Hypothalamus (tissue), 51 donors: ENCODE measurements around the gene GPR153.
A peak's percentile ranks its signal among the peaks of the same experiment; 100 is the strongest.

ENCODE experiments used
- DNase-seq, 51 donors: peaks; one replicate each; lab custom pipeline; 2025; lab: John Stamatoyannopoulos, UW

The GPR153 gene

DNA sequence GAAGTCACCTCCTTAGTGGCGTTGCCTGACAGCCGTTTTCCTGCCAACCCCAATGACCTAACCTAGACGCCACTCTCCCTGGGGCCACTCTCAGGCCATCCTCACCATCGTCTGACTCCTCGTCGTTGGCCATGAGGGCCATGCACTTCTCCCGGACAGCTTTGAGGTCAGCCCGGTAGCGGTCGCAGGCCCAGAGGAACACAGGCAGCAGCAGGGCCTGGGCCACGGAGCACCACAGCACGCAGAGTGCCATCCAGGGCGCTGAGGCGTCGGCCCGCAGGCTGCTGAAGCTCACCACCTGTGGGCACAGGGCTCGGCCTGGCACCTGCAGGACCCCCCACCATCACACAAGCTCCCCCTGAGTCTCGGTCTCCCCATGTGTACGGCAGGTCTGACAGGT, 9.7 kb downstream of the GPR153 start:
- DNase-seq: no peak

DNA sequence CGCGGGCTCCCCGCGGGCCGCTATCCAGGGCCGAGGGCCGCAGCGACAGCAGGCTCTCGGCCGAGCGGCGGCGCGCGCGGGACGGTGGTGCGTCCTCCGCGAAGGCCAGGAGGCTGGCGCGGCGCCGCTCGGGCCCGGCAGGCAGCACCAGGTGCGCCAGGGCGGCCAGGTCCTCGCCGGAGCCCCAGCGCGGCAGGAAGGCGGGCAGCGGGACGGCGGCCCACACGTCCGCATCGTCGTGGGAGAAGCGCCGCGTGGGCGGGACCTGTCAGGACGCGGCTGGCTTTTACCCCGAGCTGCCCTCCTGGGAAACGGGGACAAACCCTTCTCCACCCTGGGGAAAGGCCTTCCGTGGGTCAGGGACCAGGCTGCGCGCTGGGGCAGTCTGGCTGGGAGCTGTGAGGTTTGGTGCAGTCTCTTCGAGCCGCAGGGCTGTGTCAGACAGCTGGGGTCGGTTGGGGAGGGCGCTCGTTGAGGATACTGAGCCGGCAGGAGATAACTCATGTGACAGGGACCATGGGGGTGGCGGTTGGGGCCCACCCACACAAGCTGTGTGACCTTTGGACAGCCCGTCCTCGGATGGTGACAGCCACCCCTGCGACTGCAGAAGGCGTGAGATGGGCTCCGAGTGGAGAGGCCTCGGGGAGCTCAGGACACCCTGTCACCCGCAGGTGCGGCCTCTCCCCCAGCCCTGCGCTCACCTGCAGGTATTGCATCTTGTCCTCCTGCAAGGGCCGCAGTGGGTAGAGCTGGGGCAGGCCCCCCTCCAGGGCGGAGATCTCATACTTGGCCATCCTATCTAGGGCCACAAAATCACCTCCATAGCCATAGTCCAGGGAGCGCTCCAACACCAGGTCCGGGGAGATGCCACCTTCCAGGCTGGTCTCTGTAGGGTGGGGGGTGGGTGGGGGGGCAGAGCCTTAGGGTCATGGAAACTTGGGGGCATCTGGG, 10.9 kb downstream of the GPR153 start:
- no peak for DNase-seq

DNA sequence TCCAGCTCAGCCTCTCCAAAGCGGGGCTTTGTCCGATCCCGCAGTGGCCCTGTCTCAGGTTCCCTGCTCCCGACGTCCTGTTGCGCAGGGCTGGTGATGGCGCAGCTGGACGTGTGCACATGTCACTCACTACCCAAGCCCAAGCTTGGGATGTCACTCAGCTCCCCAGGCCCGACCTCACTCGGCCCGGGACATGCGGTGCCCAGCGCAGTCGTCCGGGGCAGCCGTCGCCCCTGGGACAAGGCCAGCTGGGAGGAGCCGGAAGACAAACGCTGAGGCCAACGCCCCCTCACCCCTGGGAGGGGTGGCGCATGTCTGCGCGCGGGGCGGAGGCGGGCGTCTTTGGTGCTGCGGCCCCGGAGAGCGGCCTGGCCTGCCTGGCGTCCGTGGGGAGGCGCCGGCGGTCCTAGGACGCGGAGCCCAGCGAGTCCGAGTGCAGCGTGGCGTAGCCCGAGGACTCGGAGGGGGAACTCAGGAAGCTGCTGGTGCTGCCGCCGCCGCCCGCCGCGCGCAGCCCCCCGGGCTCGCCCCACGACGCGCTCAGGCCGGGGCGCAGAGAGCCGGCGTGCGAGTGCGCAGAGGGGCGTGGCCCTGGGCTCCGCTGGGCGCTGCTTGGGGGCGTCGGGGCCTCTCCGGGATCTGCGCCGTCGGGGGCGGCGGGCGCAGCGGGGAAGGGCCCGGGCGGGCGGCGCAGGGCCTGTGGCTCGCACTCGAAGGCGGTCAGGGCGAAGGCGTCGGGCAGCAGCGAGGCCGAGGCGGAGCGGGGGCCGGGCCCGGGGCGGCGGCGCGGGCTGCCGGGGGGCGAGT, 11.8 kb downstream of the GPR153 start:
- DNase-seq: no peak

DNA sequence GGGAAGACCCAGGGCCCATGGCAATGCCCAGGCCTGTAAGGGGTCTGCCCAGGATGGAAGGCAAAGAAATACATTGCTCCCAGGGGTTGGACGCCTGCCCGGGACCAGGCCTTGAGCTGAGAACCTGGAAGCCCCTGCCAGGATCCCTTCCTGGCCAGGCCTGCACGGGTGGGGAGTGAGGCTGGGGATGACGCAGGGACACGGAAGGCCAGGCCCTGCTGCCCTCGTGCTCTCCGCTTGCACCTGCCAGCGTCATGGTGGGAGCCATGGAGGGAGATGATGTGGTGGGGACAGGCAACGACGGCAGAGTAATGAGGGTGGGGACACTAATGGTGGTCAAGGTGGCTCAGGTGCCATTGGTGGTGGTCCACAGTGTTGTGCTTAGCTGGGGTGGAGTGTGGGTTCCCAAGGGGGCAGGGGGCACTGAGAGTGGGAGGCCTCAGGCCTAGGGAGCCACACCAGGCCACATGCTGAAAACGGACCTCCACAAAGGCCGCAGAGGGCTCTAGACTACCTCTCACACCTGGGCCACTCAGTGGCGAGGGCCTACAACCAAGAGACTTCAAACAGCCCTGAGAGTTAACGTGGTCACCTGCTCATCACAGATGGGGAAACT, 12.6 kb downstream of the GPR153 start:
- DNase-seq: no peak

DNA sequence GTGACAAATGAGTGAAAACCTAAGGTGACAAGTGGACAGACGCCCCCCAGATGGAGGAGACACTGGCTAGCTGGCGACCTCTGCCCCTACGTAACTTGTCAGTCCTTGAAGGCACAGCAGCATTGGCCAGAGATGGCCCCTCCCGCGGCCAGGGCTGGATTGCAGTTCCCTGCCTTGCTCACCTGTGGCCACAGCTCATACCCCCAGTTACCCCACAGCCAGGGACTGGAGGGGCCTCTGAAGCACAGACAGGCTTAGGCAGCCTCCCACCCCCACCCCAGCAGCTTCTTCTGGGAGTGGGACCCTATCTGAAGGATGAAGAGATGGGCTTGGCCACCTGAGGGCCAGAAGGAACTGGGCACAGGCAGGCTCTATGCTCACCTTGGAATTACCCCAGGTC, 13.2 kb downstream of the GPR153 start:
- DNase-seq: no peak

DNA sequence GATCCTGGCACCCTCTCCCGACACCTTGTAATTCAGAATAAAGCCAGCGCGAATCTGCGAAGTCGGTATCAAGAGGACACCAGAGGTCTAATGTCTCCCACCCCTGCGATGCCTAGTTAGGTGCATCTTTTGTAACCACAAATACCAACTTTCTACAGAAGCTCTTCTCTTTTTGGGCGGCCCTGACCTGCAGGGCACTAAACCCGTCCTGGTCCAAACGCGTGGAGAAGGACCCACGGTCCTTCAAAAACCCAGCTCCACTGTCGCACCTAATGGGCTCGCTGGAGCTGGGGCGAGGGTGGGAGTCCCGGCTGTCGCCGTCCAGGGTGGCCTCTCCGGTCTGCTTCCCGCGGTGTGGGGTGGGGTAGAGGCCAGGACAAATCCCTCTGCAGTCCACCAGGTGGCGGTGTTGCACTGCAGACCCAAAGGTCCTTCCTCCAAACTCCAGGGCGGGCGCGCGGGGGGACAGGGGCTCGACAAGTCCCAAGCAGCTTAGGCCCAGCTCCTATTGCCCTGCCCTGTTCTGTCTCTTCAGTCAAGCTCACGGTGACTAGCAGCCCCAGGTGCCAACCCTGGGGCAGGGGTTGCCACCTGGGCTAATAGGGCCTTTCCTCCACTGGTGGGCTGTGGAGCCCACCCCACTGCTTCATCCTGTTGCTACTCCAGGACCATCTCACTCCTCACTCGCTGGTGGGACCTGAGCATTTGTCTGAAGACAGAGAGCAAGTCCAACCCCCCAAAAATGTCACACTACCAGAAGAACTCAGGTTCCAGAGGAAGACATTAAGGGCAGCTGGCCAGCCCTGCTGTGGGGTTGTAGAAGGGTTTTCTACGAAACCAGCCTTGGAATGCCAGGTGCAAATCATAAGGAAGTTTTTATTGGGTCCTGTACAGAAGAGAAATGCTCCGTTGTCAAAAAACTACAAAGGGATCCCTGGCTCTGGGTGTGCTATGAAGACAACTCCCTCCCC, 14.1 kb downstream of the GPR153 start:
- DNase-seq: peak in 47 of 51 donors; percentile 17 to 83 (median 54)

DNA sequence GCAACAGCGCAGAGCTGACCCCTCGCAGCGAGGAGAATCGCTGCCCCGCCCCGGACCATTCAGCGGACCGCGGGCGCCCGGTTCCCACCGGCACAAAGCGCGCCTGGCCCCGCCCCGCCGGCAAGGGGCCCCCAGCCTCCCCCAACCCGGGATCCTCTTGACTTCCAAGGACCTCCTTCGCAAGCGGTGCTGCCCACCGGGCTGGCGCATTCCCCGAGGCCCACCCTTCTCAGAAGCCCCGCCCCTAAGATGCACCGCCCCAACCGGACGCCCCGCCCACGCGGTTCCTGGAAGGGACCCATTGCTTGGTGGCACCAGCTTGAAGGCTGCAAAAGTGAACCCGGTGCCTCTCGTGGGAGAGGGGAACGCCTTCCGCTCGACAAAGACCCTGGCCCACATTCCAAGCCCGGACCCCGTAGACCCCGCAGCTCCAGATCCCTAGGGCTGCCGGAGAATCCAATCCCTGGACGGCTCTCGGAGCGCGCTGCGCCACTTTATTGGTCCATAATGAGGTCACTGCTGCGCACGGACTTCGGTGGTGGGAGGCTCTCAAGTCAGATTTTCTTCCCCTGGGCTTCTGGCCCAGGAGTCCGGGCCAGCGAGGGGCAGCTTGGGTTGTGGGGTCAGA, 14.9 kb downstream of the GPR153 start:
- peak in 7 of 51 donors; percentile 14 to 41 (median 25) for DNase-seq

DNA sequence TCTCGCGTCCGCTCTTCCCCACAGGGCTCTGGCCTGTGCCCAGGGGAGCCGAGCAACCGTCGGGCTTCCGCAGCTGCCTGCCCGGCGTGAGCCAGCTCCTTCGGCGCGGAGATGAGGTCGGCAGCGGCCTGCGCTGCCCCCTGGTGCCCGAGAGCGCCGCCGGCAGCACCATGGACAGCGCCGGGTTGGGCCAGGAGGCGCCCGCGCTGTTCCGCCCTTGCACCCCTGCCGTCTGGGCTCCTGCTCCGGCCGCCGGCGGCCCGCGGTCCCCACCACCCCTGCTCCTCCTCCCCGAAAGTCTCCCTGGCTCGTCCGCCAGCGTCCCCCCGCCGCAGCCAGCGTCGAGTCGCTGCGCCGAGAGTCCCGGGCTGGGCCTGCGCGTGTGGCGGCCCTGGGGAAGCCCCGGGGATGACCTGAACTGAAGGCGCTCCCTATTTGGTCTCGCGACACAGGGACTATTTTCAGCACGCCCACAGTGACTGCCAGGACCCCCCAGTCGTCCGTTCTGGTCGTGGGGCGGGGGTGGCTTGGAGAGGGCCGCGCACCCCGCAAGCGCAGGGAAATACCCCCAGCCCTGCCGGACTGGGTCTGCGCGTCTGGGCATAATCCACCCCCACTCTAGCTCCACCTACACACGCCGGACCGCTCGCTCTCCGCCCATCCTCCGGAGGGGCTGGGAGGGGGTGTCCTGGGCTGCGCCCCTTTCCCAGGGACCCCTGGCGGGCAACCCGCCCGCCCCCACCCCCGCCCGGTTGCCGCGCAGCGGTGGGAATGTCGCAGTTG, 15.6 kb downstream of the GPR153 start:
- peak in 41 of 51 donors; percentile 4 to 74 (median 44) for DNase-seq

DNA sequence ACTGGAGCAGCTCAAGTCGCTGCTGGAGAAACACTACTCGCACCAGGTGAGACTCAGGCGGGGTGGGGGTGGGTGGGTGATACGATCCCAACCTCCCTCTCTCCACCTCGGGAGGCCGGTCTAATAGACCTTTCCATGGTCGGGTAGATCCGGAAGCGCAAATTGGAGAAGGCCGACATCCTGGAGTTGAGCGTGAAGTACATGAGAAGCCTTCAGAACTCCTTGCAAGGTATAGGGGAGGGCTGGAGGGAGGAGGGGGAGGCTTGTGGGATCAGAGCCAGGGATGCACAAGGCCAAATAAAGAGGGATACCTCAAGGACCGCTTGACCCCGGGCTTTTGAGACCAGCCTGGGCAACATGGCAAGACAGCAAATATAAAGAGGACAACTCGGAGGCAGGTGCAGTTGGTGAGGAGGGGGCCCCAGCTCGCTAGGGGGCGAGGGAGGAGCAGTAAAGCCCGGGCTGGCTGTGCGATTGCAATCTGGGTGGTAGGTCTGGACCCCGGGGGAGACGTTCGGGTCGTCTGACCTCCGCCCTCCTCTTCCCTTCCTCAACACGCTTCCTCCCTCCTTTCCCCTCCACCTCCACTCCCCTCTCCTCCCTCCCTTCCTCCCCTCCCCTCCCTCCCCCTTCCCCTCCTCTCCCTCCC, 16.4 kb downstream of the GPR153 start:
- DNase-seq: no peak

DNA sequence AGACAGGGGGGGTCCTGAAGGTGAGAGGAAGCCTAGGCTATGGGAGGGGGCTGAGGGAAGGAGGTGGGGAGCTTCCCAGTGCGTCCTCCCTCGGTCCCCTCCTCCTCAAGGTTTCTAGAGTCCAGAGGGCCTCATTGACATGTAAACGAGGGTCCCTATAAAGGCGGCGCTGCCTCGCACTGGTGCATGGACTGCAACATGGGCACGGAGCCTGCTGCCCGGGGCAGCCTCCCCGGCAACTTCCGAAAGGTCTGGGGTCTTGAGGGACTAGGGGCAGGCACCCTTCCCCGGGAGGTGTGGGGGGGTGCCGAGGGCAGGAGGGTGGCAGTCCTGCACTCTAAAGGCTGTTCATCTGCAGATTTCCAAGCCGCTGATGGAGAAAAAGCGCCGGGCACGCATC, 16.9 kb downstream of the GPR153 start, which contains the start of gene HES3:
HES3 (plus strand) TSS at position 187 of the 400 bp plus-strand sequence; CDS start at position 374, 187 bp downstream.
- DNase-seq: no peak

DNA sequence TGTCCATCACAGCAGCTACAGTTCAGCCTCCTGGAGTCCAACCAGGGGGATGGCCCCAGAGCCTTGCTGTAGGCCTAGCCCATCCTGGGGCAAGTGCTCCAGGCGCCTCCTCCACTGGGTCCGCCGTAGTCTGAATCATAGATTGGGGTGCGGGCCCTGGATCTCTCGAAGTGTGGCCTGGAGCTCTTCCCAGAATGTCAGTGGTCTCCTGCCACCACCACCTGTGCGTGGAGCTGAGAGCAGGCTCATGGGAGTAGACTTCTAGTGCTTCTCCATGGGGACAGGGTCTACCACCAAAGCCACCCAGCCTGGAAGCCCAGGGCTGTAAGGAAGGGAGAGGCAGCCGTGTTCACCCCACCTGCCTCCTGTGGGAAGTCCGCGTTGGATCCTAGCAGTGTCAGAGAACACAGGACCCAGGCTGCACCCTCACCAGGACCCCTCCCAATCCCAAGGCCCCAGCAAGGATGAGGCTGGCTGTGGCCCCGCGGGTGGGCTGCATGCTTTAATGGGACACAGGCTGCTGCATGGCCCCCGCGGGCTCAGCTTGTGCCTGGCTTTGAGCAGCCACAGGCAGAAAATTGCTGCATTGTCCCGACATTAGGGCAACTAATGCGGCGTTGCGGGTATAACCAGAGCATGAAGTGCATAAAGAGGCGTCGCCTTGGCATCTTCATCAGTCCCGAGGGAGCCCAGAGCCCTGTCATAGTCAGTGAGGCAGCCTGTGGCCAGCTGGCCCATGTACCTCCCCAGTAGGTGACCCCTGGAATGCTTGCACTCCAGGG, 17.7 kb downstream of the GPR153 start:
- no peak for DNase-seq

DNA sequence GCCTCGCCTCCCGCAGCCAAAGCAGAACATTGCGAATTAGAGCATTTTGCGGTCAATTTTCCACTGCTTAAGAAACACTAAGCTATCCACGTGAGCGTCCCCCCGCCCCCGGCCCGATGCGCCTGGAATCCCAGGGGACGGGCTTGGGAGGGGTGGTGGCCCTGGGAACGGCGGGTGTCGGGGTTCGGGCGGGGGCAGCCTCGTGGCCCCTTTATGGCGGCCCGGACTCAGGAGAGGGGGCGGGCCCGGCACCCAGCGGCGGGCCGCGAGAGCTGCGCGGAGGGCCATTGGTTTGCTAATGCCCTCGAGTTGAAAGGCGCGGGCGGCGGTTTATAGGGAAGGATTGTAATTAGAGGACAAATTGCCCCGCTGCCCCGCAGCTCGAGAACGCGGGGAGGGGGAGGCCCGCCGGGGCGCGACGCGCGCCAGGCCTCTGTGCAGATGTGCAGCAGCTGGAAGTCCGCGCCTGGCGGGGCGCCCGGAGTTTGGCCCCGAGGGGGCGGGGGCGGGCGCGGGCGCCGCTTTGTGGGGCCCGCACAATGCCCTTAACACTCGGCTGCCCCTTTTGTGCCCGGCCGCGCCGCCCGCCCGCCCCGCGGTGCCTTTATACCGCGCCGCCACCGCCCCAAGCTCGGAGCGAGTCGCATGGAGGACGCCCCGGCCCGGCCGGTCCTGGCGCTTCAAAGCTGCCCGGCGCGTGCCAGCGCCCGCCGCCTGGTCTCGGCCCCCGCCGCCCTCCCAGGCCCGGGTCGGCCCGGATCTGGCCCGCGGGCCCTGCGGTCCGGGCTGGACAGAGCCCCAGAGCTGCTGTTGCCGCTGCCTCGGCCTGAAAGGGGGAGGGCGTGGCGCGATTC, 18.8 kb downstream of the GPR153 start:
- peak in 8 of 51 donors; percentile 4 to 39 (median 12) for DNase-seq

DNA sequence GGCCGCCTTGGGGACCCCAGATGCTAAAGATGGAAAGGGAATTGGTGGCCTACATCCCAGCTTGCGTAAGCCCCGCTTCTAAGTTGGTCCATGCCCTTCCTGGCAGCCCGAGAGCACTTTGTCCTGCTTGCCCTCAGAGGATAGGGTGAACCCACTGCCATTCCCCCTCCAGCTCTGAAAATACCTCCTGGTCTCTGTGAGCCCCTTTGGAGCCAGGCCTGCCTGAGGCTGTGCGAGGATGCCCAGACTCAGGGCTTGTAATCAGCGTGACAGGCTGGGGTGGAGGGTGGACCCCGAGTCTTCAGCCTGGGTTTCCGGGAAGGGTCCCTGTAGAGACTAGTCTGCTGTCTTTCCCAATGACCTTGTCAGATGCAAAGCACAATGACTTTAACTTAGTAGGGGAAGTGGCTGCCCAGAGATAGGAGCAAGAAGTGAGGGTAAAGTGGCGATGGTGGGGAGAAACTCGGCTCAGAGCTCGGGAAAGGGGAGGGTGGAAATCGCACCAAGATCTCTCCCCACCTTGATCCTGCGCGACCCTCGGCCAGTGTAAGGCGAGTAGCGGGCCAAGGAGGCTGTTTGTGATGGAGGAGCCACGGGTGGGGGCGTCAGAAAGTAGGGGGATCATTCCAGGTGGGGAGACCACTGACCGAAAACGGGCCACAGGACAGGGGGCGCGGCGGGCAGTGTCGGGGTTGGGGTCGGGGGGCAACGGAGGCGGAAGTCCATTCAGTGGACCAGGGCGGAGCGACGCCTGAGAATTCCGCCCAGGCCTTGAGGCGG, 19.6 kb downstream of the GPR153 start:
- DNase-seq: no peak

DNA sequence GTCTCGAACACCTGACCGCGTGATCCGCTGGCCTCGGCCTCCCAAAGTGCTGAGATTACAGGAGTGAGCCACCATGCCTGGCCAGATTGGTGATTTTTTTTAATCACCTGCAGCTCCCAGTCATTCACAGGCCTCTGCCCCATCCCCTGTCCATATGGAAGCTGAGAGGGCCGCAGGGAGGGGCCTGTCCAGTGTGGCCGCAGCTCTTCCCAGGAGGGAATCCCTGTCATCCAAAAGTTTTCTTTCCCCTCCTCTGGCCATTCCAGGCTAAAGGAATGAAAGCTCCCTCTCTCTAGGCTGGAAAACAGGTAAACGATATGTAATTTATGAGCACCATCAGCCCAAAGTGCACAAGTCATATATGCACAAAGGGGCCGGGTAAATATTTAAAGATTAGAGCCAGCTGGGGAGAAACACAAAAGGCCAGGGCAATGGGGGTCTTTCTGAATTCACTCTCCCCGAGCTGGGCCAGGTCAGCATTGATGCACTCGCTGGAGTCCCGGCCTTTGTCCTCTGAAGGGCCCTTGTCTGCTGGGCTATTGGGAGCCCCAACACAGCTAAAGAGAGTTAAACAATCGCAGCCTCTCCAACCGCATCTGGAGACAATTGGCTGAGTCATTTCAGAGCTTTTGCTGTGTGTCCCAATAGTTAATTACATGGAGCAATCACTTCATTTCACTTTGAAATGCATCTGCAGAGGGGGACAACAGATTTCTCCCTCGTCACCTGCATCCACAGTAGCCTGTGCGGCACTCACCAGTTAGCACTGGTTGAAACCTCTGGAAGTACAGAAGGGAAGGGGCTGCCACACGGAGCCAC, 20.7 kb downstream of the GPR153 start:
- no peak for DNase-seq
